GM12878 (cell line): ENCODE measurements around the gene TEX28. TPM values are rescaled to one million over a fixed set of nuclear protein-coding genes. Genes with fewer than 3 reads are reported as not detected.
A peak's percentile ranks its signal among the peaks of the same experiment; 100 is the strongest.

ENCODE experiments used
- ATAC-seq: fragments of 200-7000 bp; cut with Tn5 transposase; 3 replicates; pipeline ENCODE4 v1.9.1; 2020; ENCODE audit warnings: mild to moderate bottlenecking, moderate library complexity
- BruUV-seq: library from RNA; stranded (reverse); fragments of 400-500 nt; replicated peaks from 2 replicates; lab custom pipeline; 2021; lab: Mats Ljungman, UMichigan
- CTCF ChIA-PET: fragments of 300-600 bp; sonication (Branson Sonifier 250); formaldehyde crosslinking; extraction: SDS; loops from one replicate; lab custom pipeline; 2021; ENCODE audit warnings: inconsistent platforms; lab: Yijun Ruan, JAX
- POLR2A ChIA-PET: fragments of 350-600 bp; formaldehyde crosslinking; extraction: SDS; loops from one replicate; lab custom pipeline; 2021; ENCODE audit warnings: inconsistent platforms; lab: Charles Lee
- RAD21 ChIA-PET: fragments of 300-600 bp; sonication (Branson Sonifier 250); formaldehyde crosslinking; loops from one replicate; lab custom pipeline; 2023; ENCODE audit warnings: antibody characterized with exemption; ENCODE audit not compliant: unreplicated experiment; lab: Charles Lee
- SMC1A ChIA-PET: fragments of 300-600 bp; sonication (Branson Sonifier 250); formaldehyde crosslinking; loops from one replicate; lab custom pipeline; 2023; ENCODE audit not compliant: unreplicated experiment, uncharacterized antibody; lab: Charles Lee
- DNase-seq: peaks from one replicate; pipeline ENCODE4 v3.0.0-alpha.2; 2011; ENCODE audit warnings: low read depth, low spot score
- FAIRE-seq: peaks from 3 replicates; lab custom pipeline; 2011; peaks lifted over from hg19 to GRCh38; lab: Jason Lieb, UNC
- H2AFZ ChIP-seq: 2 replicates; pipeline ENCODE4 v1.6.0; 2011; ENCODE audit warnings: low read depth, low read length, control low read depth; ENCODE audit not compliant: control insufficient read depth
- H3K27ac ChIP-seq: 2 replicates; pipeline ENCODE4 v1.5.1; 2011; ENCODE audit warnings: control low read depth; ENCODE audit not compliant: control insufficient read depth, insufficient read depth
- H3K27me3 ChIP-seq, 2 experiments: replicated peaks in 1 of 2; 2 replicates each; pipeline versions ENCODE4 v1.6.0 to v1.6.1; 2011; ENCODE audit warnings: low read length in 1 of 2; ENCODE audit not compliant: control insufficient read depth in 2 of 2, insufficient read depth in 2 of 2
- H3K36me3 ChIP-seq, 2 experiments: 2 replicates each; pipeline ENCODE4 v1.5.1; 2011; ENCODE audit warnings: low read length in 1 of 2; ENCODE audit not compliant: control insufficient read depth in 2 of 2, insufficient read depth in 2 of 2
- H3K4me1 ChIP-seq: 2 replicates; pipeline ENCODE4 v1.6.1; 2011; ENCODE audit warnings: mild to moderate bottlenecking, low read length, moderate library complexity, mixed read lengths; ENCODE audit not compliant: control insufficient read depth, insufficient read depth
- H3K4me2 ChIP-seq: 2 replicates; pipeline ENCODE4 v1.6.0; 2011; ENCODE audit warnings: control low read depth; ENCODE audit not compliant: control insufficient read depth, insufficient read depth
- H3K4me3 ChIP-seq: fragments of 200-600 bp; sonication (generic); 2 replicates; pipeline ENCODE4 v1.5.1; 2016
- H3K79me2 ChIP-seq: 2 replicates; pipeline ENCODE4 v1.6.0; 2011; ENCODE audit warnings: low read length; ENCODE audit not compliant: control insufficient read depth, insufficient read depth
- H3K9ac ChIP-seq: 2 replicates; pipeline ENCODE4 v1.8.0; 2011; ENCODE audit warnings: low read length, control low read depth, mixed read lengths; ENCODE audit not compliant: control insufficient read depth, insufficient read depth
- H3K9me3 ChIP-seq: replicated peaks from 3 replicates; pipeline ENCODE4 v1.5.1; 2011; ENCODE audit warnings: mild to moderate bottlenecking, low read length; ENCODE audit not compliant: control insufficient read depth, insufficient read depth
- H4K20me1 ChIP-seq: 2 replicates; pipeline ENCODE4 v1.6.0; 2011; ENCODE audit not compliant: control insufficient read depth, insufficient read depth
- CTCF ChIP-seq, 3 experiments: IDR thresholded peaks in 2 of 3; conservative IDR thresholded peaks in 1 of 3; 2 replicates each; pipeline ENCODE4 v1.5.1; 2011; ENCODE audit warnings: low read depth in 3 of 3, low read length in 3 of 3, mild to moderate bottlenecking in 3 of 3, control low read depth in 2 of 3, moderate library complexity in 2 of 3, inconsistent platforms in 1 of 3, mixed read lengths in 1 of 3; ENCODE audit not compliant: control insufficient read depth in 2 of 3, insufficient read depth in 1 of 3; ENCODE audit errors: extremely low read depth in 1 of 3
- RAD21 ChIP-seq: IDR thresholded peaks from 2 replicates; pipeline ENCODE4 v1.6.1; 2011; ENCODE audit warnings: mild to moderate bottlenecking, low read depth, low read length, moderate library complexity; ENCODE audit not compliant: insufficient read depth
- SMC3 ChIP-seq: IDR thresholded peaks from 2 replicates; pipeline ENCODE4 v1.6.1; 2011; ENCODE audit warnings: low read length, improper control_type of control experiment, borderline replicate concordance
- ZNF24 ChIP-seq: fragments of 450-650 bp; IDR thresholded peaks from 2 replicates; pipeline ENCODE4 v1.6.1; 2017; ENCODE audit warnings: antibody characterized with exemption, mild to moderate bottlenecking
- WGBS: methylation state at CpG from one replicate; pipeline ENCODE4 v1.1.6; 2016; ENCODE audit warnings: low lambda C conversion rate; ENCODE audit not compliant: insufficient replicate concordance, insufficient coverage; ENCODE audit errors: missing lambda C conversion rate; 5-methylcytosine and 5-hydroxymethylcytosine counted together
- in situ Hi-C: fragments of 300-500 bp; cut with MboI; formaldehyde crosslinking; loops from 9 replicates; pipeline ENCODE4 v1.14.3; 2018; ENCODE audit warnings: mixed read lengths
- intact Hi-C: fragments of 100-400 bp; cut with micrococcal nuclease; formaldehyde crosslinking; loops from one replicate; pipeline ENCODE4 v1.14.2; 2022; ENCODE audit not compliant: unreplicated experiment
- polyA plus RNA-seq, 11 experiments: library from polyadenylated mRNA; depleted of rRNA in 4 of 11; unstranded in 6 of 11; stranded (reverse) in 5 of 11; fragments of >200 nt; fragmentation: Nextera tagmentation in 4 of 11; fragmentation: Illumina TruSeq in 1 of 11; extraction: Ambion mirVana in 4 of 11; extraction: Trizol in 1 of 11; gene quantifications; 1 replicate in 1 of 11; 2 replicates in 10 of 11; pipeline versions ENCODE4 v1.2.1 to v1.2.3, GENCODE V29; 2011 to 2016; ENCODE audit warnings: inconsistent platforms in 2 of 11, missing spikeins in 2 of 11, low read depth in 1 of 11
- total RNA-seq, 4 experiments: library from RNA; depleted of rRNA in 3 of 4; stranded (reverse); fragments of >200 nt in 3 of 4; fragmentation: Illumina TruSeq in 1 of 4; extraction: Trizol in 1 of 4; gene quantifications; 2 replicates each; pipeline versions ENCODE4 v1.2.1 to v1.2.3, GENCODE V29; 2013 to 2021
- TF ChIP-seq, protein P1 (sequence below): IDR thresholded peaks from 2 replicates; pipeline ENCODE4 v1.6.1; 2012; ENCODE audit warnings: low read depth, low read length, improper control_type of control experiment

Gene TEX28
- total and polyA plus RNA-seq, 10 of the 15 experiments (the other 5 are each of a cell fraction or from before 2014, with no cell fraction given), result not detected

- ChIA-PET RAD21 (no interaction called here), POLR2A (interaction anchor here (0.6 kb wide), 1 partner anchor 78 kb away, joined by 4 read pairs; no protein-coding TSS in a partner anchor), SMC1A (no interaction called here), CTCF (interaction anchor here (1.2 kb wide), 1 partner anchor 16 kb away, joined by 3 read pairs; no protein-coding TSS in a partner anchor)
- no peaks in the 10 kb centered on the region for H3K36me3 ChIP-seq
- H3K9ac ChIP-seq, result no peak overlapping the region
- no peak overlapping the region for H3K27ac ChIP-seq
- no peaks in the 10 kb centered on the region for H4K20me1 ChIP-seq
- H2AFZ ChIP-seq, result no peak overlapping the region
- intact Hi-C loops (loop anchor here (2.0 kb wide), 1 partner anchor 217 kb away; no protein-coding TSS in a partner anchor), in situ Hi-C loops (loop anchor here (25.0 kb wide), 1 partner anchor 180 kb away; the partner anchor contains the start of gene OPN1LW)
- DNase-seq, result no peak
- no peaks in the 10 kb centered on the region for H3K79me2 ChIP-seq
- FAIRE-seq, result no peak
- no peaks in the 10 kb centered on the region for H3K27me3 ChIP-seq
- no peaks in the 10 kb centered on the region; the same call in 2 of the 3 replicates for H3K9me3 ChIP-seq
- H3K4me2 ChIP-seq, result no peak overlapping the region
- TF ChIP-seq, protein P1, sequence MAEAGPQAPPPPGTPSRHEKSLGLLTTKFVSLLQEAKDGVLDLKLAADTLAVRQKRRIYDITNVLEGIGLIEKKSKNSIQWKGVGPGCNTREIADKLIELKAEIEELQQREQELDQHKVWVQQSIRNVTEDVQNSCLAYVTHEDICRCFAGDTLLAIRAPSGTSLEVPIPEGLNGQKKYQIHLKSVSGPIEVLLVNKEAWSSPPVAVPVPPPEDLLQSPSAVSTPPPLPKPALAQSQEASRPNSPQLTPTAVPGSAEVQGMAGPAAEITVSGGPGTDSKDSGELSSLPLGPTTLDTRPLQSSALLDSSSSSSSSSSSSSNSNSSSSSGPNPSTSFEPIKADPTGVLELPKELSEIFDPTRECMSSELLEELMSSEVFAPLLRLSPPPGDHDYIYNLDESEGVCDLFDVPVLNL, result no peak
- TF ChIP-seq RAD21, result 0 out of 2 replicates have a peak, but pooled peaks have one; percentile 13
- peak; percentile 14 to 44 (median 39); a peak in 2 of 6 replicates for TF ChIP-seq CTCF (IDR thresholded peaks at IDR 0.05 in 2 of 3, conservative IDR thresholded peaks at IDR 0.05 in 1 of 3; ENCODE audit: control insufficient read depth in 2 of 3, extremely low read depth in 1 of 3, insufficient read depth in 1 of 3, low read depth in 3 of 3, low read length in 3 of 3)
- TF ChIP-seq SMC3, result peak; percentile 26; the same call in 1 of the 2 replicates
- TF ChIP-seq ZNF24, result no peak
- 37% methylated on average over 7 of the region's 7 CpGs for WGBS
- peaks cover 16% of the 10 kb centered on the region for H3K4me1 ChIP-seq
- ATAC-seq, result no peak
- no TSS peak for BruUV-seq
- H3K4me3 ChIP-seq, result no peak overlapping the region
Measured at GRCh38 chrX:154317391-154317995, 22.6 kb upstream of the TEX28 start.
